Endothelial cell of umbilical vein (primary cell): ENCODE data around the gene ASIC5. TPM values are rescaled to one million over a fixed set of nuclear protein-coding genes. Genes with fewer than 3 reads are reported as not detected.
A peak's percentile ranks its signal among the peaks of the same experiment; 100 is the strongest.

Experiments used
- BruUV-seq: library from RNA; stranded (reverse); fragments of 400-500 nt; replicated peaks from 2 replicates; lab custom pipeline; 2021; lab: Mats Ljungman, UMichigan
- CTCF ChIA-PET: fragments of 300-600, 350-600 bp; sonication (Branson Sonifier 250); formaldehyde crosslinking; loops from one replicate; lab custom pipeline; 2021; ENCODE audit warnings: antibody characterized with exemption, inconsistent platforms; lab: Charles Lee
- POLR2A ChIA-PET: fragments of 300-600, 350-600 bp; sonication (Branson Sonifier 250); formaldehyde crosslinking; loops from one replicate; lab custom pipeline; 2021; ENCODE audit warnings: antibody characterized with exemption, inconsistent platforms; lab: Charles Lee
- DNase-seq: peaks from one replicate; pipeline ENCODE4 v3.0.0-alpha.2; 2011; ENCODE audit warnings: low read depth, low spot score
- FAIRE-seq: peaks from 2 replicates; lab custom pipeline; 2011; peaks lifted over from hg19 to GRCh38; lab: Jason Lieb, UNC
- H2AFZ ChIP-seq: 2 replicates; pipeline ENCODE4 v1.6.0; 2012; ENCODE audit warnings: low read depth, low read length, control low read depth, inconsistent platforms
- H3K27ac ChIP-seq: 2 replicates; pipeline ENCODE4 v1.5.1; 2011; ENCODE audit warnings: low read depth, mild to moderate bottlenecking, control low read depth, low read length, moderate library complexity; ENCODE audit not compliant: insufficient read depth
- H3K27me3 ChIP-seq, 2 experiments: 2 replicates each; pipeline versions ENCODE4 v1.6.0 to v1.6.1; 2011; ENCODE audit warnings: low read length in 2 of 2, mixed read lengths in 1 of 2; ENCODE audit not compliant: control insufficient read depth in 2 of 2, insufficient read depth in 2 of 2
- H3K36me3 ChIP-seq, 2 experiments: 2 replicates in 1 of 2; 3 replicates in 1 of 2; pipeline ENCODE4 v1.5.1; 2011; ENCODE audit warnings: low read length in 2 of 2, mild to moderate bottlenecking in 1 of 2, moderate library complexity in 1 of 2; ENCODE audit not compliant: control insufficient read depth in 2 of 2, insufficient read depth in 2 of 2; ENCODE audit errors: extremely low read depth in 1 of 2
- H3K4me1 ChIP-seq: 3 replicates; pipeline ENCODE4 v1.5.1; 2011; ENCODE audit warnings: mild to moderate bottlenecking, low read length; ENCODE audit not compliant: control insufficient read depth, insufficient read depth; ENCODE audit errors: extremely low read depth
- H3K4me2 ChIP-seq: 2 replicates; pipeline ENCODE4 v1.6.1; 2011; ENCODE audit warnings: low read length, control low read depth, mixed read lengths; ENCODE audit not compliant: insufficient read depth
- H3K4me3 ChIP-seq, 3 experiments: fragments of 200-600 bp in 1 of 3; sonication (generic), shearing (Covaris generic) in 1 of 3; replicated peaks in 1 of 3; 2 replicates each; pipeline ENCODE4 v1.5.1; 2011 to 2016; ENCODE audit warnings: control low read depth in 3 of 3, low read length in 3 of 3, mild to moderate bottlenecking in 2 of 3, inconsistent platforms in 1 of 3, low read depth in 1 of 3, moderate library complexity in 1 of 3; ENCODE audit not compliant: insufficient read depth in 1 of 3
- H3K79me2 ChIP-seq: 2 replicates; pipeline ENCODE4 v1.6.0; 2012; ENCODE audit warnings: low read length, inconsistent platforms; ENCODE audit not compliant: control insufficient read depth, insufficient read depth
- H3K9ac ChIP-seq: replicated peaks from 2 replicates; pipeline ENCODE3; 2011; ENCODE audit warnings: low read length, control low read depth; ENCODE audit not compliant: insufficient read depth; ENCODE audit errors: extremely low read depth
- H3K9me1 ChIP-seq: replicated peaks from 3 replicates; pipeline ENCODE4 v1.6.0; 2011; ENCODE audit warnings: mild to moderate bottlenecking, low read length; ENCODE audit not compliant: control insufficient read depth, insufficient read depth; ENCODE audit errors: extremely low read depth
- H3K9me3 ChIP-seq: replicated peaks from 2 replicates; pipeline ENCODE4 v1.5.1; 2012; ENCODE audit warnings: low read length, inconsistent platforms; ENCODE audit not compliant: control insufficient read depth, insufficient read depth
- H4K20me1 ChIP-seq: replicated peaks from 2 replicates; pipeline ENCODE3; 2011; ENCODE audit warnings: mild to moderate bottlenecking, low read length; ENCODE audit not compliant: control insufficient read depth, insufficient read depth; ENCODE audit errors: extremely low read depth
- CTCF ChIP-seq, 2 donors: IDR thresholded peaks; 1 replicate in 1 of 2; 2 replicates in 1 of 2; pipeline ENCODE4 v1.5.1; 2011; ENCODE audit warnings: low read length in 2 of 2, mild to moderate bottlenecking in 2 of 2, moderate library complexity in 2 of 2, control low read depth in 1 of 2, inconsistent platforms in 1 of 2, low read depth in 1 of 2; ENCODE audit not compliant: insufficient read depth in 1 of 2; ENCODE audit errors: extremely low read depth in 1 of 2
- FOS ChIP-seq: IDR thresholded peaks from 2 replicates; pipeline ENCODE4 v1.6.1; 2011; ENCODE audit warnings: mild to moderate bottlenecking, low read length, moderate library complexity, borderline replicate concordance; ENCODE audit not compliant: insufficient read depth
- GATA2 ChIP-seq: IDR thresholded peaks from 2 replicates; pipeline ENCODE4 v1.7.0; 2011; ENCODE audit warnings: low read depth, mild to moderate bottlenecking, moderate library complexity, mixed read lengths, low read length; ENCODE audit not compliant: insufficient read length, insufficient read depth
- MAX ChIP-seq: IDR thresholded peaks from 2 replicates; pipeline ENCODE4 v1.6.1; 2011; ENCODE audit not compliant: insufficient read depth, insufficient read length
- POLR2AphosphoS5 ChIP-seq: IDR thresholded peaks from 2 replicates; pipeline ENCODE4 v1.6.1; 2012; ENCODE audit warnings: low read depth, mild to moderate bottlenecking, control low read depth, low read length, moderate library complexity; ENCODE audit not compliant: insufficient read depth
- dilution Hi-C: fragments of 300-500 bp; cut with MboI; formaldehyde crosslinking; loops from one replicate; pipeline ENCODE4 v1.15.0; 2019; ENCODE audit warnings: low sequenced_read_pairs; ENCODE audit not compliant: extremely low pct_ligation_motif_present
- intact Hi-C: fragments of 100-400 bp; cut with micrococcal nuclease; formaldehyde crosslinking; loops from one replicate; pipeline ENCODE4 v1.10.0; 2022
- polyA plus RNA-seq, 4 experiments: library from polyadenylated mRNA; depleted of rRNA in 3 of 4; stranded (reverse) in 3 of 4; unstranded in 1 of 4; fragments of >200 nt; gene quantifications; 2 replicates each; pipeline versions ENCODE4 v1.2.1 to v1.2.3, GENCODE V29; 2011 to 2012; ENCODE audit warnings: missing spikeins in 1 of 4
- total RNA-seq: library from RNA; stranded (reverse); gene quantifications from 2 replicates; pipeline ENCODE4 v1.2.3, GENCODE V29; 2021

ASIC5 gene
- total and polyA plus RNA-seq, 2 donors (not counting 3 experiments of a cell fraction or from before 2014, with no cell fraction given) = not detected

DNA sequence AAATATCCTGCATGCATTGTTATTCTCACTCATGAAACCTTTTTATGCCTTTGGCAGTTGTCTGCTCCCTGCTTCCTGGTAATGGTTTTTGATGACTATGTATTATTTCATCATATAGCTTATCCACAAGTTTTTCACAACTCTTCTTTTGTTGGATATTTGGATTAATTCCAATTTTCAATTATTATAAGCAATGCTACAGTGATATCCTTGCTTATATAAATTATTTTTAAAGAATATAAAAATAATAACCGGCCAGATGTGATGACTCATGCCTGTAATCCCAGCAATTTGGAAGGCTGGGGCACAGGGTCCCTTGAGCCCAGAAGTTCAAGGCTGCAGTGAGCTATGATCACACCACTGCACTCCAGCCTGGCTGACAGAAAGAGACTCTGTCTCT is 47.0 kb downstream of the ASIC5 start:
- no TSS peak for BruUV-seq
- H3K27me3 ChIP-seq = no peaks in the 10 kb centered on the region
- H3K36me3 ChIP-seq = no peaks in the 10 kb centered on the region
- CTCF ChIA-PET = no interaction called here
- H4K20me1 ChIP-seq = no peaks in the 10 kb centered on the region
- dilution Hi-C loops (no loop called here), intact Hi-C loops (no loop called here)
- TF ChIP-seq GATA2 = no peak
- TF ChIP-seq CTCF (IDR thresholded peaks at IDR 0.05; ENCODE audit: extremely low read depth in 1 of 2, insufficient read depth in 1 of 2, low read depth in 1 of 2, low read length in 2 of 2) = no peak
- TF ChIP-seq FOS = peak; percentile 21
- no peak for TF ChIP-seq POLR2AphosphoS5
- POLR2A ChIA-PET = no interaction called here
- H3K4me1 ChIP-seq = no peaks in the 10 kb centered on the region
- no peaks in the 10 kb centered on the region for H3K9me3 ChIP-seq
- H3K9me1 ChIP-seq = no peaks in the 10 kb centered on the region
- no peak overlapping the region for H3K4me3 ChIP-seq
- no peak for DNase-seq
- H3K79me2 ChIP-seq = no peaks in the 10 kb centered on the region
- no peak overlapping the region for H3K27ac ChIP-seq
- FAIRE-seq = no peak
- H3K9ac ChIP-seq = no peak overlapping the region
- no peak overlapping the region for H3K4me2 ChIP-seq
- no peak overlapping the region for H2AFZ ChIP-seq

DNA sequence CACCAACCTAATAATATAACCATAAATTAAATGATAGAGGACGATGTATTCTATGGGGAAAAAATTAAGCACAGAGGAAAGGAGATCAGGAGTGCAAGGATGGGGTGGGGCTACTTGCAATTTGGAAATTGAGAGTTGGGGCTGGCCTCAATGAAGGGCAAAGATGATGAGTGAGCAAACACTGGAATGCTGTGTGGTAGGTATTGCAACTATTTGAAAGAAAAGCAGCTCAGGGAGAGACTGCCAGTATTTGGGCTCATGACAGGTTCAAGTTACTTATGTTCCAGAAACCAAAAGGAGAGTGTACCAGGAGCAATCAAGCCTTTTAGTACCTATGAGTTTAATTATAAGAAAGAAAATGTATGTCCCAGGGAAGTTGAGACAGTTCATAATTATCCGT is 47.4 kb downstream of the ASIC5 start:
- no peaks in the 10 kb centered on the region for H3K27me3 ChIP-seq
- no peaks in the 10 kb centered on the region for H4K20me1 ChIP-seq
- no peak overlapping the region for H3K4me2 ChIP-seq
- intact Hi-C loops = no loop called here
- no peaks in the 10 kb centered on the region for H3K79me2 ChIP-seq
- DNase-seq (no peak), FAIRE-seq (no peak)
- no peaks in the 10 kb centered on the region for H3K36me3 ChIP-seq
- ChIA-PET POLR2A (no interaction called here), CTCF (no interaction called here)
- TF ChIP-seq MAX = no peak
- no peak overlapping the region for H2AFZ ChIP-seq
- no TSS peak for BruUV-seq
- no peaks in the 10 kb centered on the region for H3K4me1 ChIP-seq
- no peaks in the 10 kb centered on the region for H3K9me3 ChIP-seq
- no peak overlapping the region for H3K27ac ChIP-seq
- H3K4me3 ChIP-seq = no peak overlapping the region
- no peak overlapping the region for H3K9ac ChIP-seq
- H3K9me1 ChIP-seq = no peaks in the 10 kb centered on the region
- dilution Hi-C loops = no loop called here
